Nephron progenitor cell (in vitro differentiated cells): Measurements from ENCODE around the gene UBAP2.

Experiments used
- DNase-seq: peaks from one replicate; pipeline ENCODE4 v3.0.0; 2021
- H3K27ac Mint-ChIP-seq: 2 replicates; pipeline ENCODE4 v1.8.0; 2021; ENCODE audit warnings: mild to moderate bottlenecking, moderate library complexity, mixed read lengths
- H3K27me3 Mint-ChIP-seq: 2 replicates; pipeline ENCODE4 v1.8.0; 2021; ENCODE audit warnings: mild to moderate bottlenecking, low read depth, mixed read lengths; ENCODE audit not compliant: poor library complexity
- H3K36me3 Mint-ChIP-seq: 2 replicates; pipeline ENCODE4 v1.8.0; 2021; ENCODE audit warnings: low read depth, mixed read lengths
- H3K4me1 Mint-ChIP-seq: 2 replicates; pipeline ENCODE4 v1.8.0; 2021; ENCODE audit warnings: mixed read lengths
- H3K4me3 Mint-ChIP-seq: 2 replicates; pipeline ENCODE4 v1.8.0; 2021; ENCODE audit warnings: mild to moderate bottlenecking, moderate library complexity, mixed read lengths
- H3K9me3 Mint-ChIP-seq: 2 replicates; pipeline ENCODE4 v1.8.0; 2021; ENCODE audit warnings: mild to moderate bottlenecking, moderate library complexity, mixed read lengths
- TF ChIP-seq, protein P1 (sequence below): fragments of 200-600 bp; sonication (generic); IDR thresholded peaks from 2 replicates; pipeline ENCODE4 v1.5.0; 2021; ENCODE audit warnings: antibody characterized with exemption

UBAP2 gene

DNA sequence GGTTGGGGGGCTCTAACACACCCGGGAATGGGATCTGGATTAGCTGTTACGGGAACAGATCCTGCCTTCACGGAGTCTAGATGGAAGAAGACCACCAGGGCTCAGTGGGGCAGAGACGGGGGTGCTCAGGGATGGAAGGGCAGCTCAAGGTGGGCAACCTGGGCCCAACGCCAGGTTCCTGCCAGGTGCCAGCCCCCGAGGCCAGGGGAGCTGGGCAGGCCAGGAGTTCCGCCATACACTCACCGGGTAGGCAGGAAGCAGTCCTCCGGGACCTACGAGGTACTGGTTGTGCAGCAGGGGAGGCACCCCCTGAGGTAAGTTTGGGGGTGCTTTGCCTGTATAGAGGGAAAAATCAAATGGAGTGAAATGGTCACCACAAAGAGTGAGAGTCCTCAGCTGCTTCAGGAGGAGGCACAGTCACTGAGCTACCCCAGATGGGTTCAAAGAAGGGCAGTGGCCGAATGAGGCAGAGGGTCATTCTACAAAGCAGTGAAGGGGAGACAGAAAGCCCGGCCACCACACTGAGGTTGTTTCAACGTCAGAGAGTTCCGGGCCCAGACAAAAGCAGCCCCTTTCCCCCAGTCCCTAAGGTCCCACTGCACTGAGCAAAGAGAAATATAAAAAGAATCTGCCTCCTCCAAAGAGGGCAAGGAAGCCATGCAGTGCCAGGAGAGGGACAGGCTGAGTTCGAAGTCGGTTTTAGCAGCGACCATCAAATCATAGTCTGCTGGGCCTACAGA lies 121.8 kb downstream of the UBAP2 start:
- Mint-ChIP-seq H3K4me1 (peaks cover 5% of the 10 kb centered on the region), H3K4me3 (no peak overlapping the region), H3K36me3 (peaks cover 52% of the 10 kb centered on the region), H3K9me3 (no peaks in the 10 kb centered on the region), H3K27me3 (no peaks in the 10 kb centered on the region), H3K27ac (peak overlapping the region; percentile 80)
- no peak for DNase-seq
- TF ChIP-seq, protein P1, sequence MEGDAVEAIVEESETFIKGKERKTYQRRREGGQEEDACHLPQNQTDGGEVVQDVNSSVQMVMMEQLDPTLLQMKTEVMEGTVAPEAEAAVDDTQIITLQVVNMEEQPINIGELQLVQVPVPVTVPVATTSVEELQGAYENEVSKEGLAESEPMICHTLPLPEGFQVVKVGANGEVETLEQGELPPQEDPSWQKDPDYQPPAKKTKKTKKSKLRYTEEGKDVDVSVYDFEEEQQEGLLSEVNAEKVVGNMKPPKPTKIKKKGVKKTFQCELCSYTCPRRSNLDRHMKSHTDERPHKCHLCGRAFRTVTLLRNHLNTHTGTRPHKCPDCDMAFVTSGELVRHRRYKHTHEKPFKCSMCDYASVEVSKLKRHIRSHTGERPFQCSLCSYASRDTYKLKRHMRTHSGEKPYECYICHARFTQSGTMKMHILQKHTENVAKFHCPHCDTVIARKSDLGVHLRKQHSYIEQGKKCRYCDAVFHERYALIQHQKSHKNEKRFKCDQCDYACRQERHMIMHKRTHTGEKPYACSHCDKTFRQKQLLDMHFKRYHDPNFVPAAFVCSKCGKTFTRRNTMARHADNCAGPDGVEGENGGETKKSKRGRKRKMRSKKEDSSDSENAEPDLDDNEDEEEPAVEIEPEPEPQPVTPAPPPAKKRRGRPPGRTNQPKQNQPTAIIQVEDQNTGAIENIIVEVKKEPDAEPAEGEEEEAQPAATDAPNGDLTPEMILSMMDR, result no peak

DNA sequence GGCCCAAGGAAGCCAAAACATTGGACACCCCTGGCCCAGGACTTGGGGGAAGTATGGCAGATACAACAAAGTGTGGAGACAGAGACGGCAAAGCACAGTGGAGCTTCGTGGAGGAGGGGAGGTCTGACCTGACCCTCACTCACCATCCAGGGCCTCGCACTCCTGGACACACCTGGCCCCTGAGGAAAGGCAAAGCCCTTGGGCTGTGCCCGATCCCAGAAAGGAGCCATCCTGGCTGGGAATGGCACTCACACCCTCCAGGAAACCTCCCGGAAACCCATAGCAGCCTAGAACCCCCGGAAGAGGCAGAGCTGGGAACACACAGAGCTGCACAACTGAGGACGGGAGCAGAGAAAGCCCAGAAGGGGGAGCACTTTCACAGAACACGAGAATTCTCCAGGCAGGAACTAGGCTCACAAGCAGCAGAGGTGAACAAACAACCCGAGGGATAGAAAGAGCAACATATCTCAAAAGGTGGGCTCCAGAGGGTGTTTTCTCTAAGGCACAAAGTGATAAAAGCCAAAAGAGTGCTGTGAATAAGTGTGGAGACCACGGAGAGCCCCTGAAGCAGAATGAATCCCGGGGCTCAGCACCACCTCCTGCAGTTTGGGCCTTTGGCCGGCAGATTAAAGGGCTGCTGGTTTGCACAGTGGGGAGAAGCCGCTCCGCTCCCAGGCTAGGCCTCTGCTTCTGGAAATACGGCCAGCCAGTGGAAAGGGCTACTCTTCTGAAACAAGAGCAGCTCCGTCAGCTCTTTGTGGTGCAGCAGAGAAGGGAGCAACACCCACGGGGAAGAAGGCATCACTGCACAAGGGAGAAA lies 123.5 kb downstream of the UBAP2 start:
- peak overlapping the region; percentile 66 for H3K27ac Mint-ChIP-seq
- H3K27me3 Mint-ChIP-seq, result no peaks in the 10 kb centered on the region
- TF ChIP-seq, protein P1, result peak; percentile 49
- peaks cover 45% of the 10 kb centered on the region for H3K36me3 Mint-ChIP-seq
- no peaks in the 10 kb centered on the region for H3K9me3 Mint-ChIP-seq
- peaks cover 5% of the 10 kb centered on the region for H3K4me1 Mint-ChIP-seq
- peak; percentile 45 for DNase-seq
- H3K4me3 Mint-ChIP-seq, result no peak overlapping the region

DNA sequence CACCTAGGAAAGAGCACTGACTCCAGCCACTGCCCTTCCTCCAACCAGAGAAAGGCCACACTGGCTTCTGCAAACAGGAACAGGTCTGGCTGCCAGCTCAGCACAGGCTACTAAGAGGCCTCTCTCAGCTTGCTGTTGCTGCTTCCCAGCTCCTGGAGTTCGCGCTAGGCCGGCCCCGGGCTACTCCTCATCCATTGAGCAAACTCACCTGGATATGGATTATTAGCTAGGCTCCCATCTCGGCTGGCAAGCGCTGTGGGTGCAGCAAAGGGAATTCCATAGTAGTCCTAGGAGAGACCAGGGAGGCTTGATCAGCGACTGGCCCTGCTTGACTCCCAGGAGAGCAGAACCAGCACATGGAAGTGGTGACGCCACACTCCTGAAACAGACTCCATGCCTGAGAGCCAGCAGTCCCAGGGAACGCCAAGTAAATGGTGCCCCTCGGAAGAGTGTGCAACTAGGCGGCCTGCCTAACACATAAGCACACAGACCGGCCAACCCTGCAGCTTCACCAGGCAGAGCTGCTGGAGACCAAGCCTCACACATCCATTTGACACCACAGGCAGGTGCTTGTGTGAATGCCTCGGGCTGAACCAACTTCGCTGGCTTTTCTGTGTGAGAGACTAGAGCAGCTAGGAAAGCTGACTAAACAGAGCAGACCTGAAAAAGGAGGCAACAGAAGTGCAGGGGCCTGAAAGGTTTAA lies 124.5 kb downstream of the UBAP2 start:
- DNase-seq, result no peak
- H3K4me1 Mint-ChIP-seq, result peaks cover 5% of the 10 kb centered on the region
- TF ChIP-seq, protein P1, result no peak
- H3K27ac Mint-ChIP-seq, result peak overlapping the region; percentile 94
- no peaks in the 10 kb centered on the region for H3K9me3 Mint-ChIP-seq
- peaks cover 47% of the 10 kb centered on the region for H3K36me3 Mint-ChIP-seq
- no peaks in the 10 kb centered on the region for H3K27me3 Mint-ChIP-seq
- no peak overlapping the region for H3K4me3 Mint-ChIP-seq

DNA sequence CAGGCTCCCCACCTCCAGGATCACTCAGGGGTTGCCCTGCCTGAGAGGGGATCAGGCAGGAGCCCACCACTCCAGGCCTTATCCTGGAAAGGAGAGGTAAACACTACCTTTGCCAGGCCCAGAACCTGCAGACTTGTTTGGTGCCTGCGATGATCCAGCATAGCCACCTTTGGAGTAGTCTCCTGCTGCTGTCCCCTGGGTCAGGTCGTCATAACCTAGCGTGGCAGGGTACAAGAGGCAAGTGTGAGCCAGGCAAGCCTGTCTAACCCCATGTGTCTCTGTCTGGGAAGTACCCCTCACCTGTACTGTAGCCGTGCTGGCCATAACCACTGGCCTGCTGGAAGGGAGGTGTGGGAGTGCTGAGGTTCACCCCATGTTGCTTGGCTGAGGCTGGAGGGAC lies 125.6 kb downstream of the UBAP2 start:
- Mint-ChIP-seq H3K4me1 (peaks cover 5% of the 10 kb centered on the region), H3K27ac (no peak overlapping the region), H3K36me3 (peaks cover 57% of the 10 kb centered on the region), H3K4me3 (no peak overlapping the region), H3K27me3 (no peaks in the 10 kb centered on the region), H3K9me3 (no peaks in the 10 kb centered on the region)
- DNase-seq, result no peak
- TF ChIP-seq, protein P1, result no peak

DNA sequence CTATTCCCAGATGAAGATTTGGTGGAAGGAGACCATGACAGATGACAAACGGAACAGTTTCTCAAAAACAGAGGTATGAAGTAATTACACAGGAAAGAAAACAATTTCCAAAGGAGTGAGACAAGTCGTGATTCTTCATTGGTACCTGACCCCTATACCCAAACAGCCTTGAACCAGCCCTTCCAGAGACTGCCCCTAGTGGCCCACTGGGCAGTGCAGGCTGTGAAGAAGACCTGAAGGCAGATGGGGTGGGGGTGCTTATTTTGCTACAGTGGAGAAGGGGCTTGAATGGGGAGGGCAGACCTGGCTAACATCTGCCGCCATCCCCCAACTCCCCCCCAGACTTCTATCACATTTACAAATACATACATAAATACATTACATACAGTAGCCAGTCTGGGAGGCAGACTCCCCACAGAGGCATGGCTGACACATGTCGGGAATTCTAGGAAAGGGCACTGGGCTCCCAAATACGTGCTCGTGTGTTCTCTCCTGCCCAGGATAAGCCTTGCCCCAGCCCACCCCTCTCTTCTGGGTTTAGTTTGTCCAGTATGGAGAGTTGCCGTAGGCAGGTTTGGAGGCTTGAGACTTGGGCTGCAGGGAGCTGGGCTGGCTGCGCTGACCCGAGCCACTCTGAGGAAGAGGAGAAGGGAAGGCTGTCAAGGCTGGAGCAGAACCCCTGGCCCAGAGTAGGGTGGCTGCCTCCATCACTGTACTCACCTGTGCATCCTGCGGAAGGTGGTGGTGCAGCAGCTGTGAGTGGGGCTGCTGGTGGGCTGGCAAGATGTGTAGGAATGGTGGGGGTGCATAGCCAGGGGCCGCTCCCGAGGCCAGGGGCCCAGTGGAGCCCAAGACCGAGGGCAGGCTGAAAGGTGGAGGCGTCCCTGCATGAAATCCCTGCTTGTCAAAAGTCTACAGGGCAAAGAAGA lies 126.5 kb downstream of the UBAP2 start:
- no peaks in the 10 kb centered on the region for H3K9me3 Mint-ChIP-seq
- H3K4me3 Mint-ChIP-seq, result no peak overlapping the region
- peak; percentile 28 for DNase-seq
- no peaks in the 10 kb centered on the region for H3K27me3 Mint-ChIP-seq
- H3K27ac Mint-ChIP-seq, result no peak overlapping the region
- TF ChIP-seq, protein P1, result peak; percentile 47
- peaks cover 58% of the 10 kb centered on the region for H3K36me3 Mint-ChIP-seq
- H3K4me1 Mint-ChIP-seq, result peaks cover 9% of the 10 kb centered on the region
